Prostate gland (tissue), 2 donors: ENCODE data around the gene NXF1. TPM values are rescaled to one million over a fixed set of nuclear protein-coding genes. Genes with fewer than 3 reads are reported as not detected.
"Not testable (repeated sequence)": the region's sequence is repeated elsewhere in the genome, so short reads cannot be mapped to it uniquely, and the experiment has no call there.

Experiments
- DNase-seq: peaks from one replicate; pipeline ENCODE4 v3.0.0-alpha.2; 2019; ENCODE audit warnings: low spot score
- H3K27ac ChIP-seq, 2 donors: fragments of 200-600 bp; sonication (generic); 2 replicates each; pipeline ENCODE4 v1.5.1; 2017 to 2019
- H3K27me3 ChIP-seq: fragments of 200-600 bp; sonication (generic); replicated peaks from 2 replicates; pipeline ENCODE4 v1.5.1; 2019; ENCODE audit not compliant: insufficient read depth
- H3K36me3 ChIP-seq, 2 donors: fragments of 200-600 bp; sonication (generic); 1 replicate in 1 of 2; 2 replicates in 1 of 2; pipeline versions ENCODE4 v1.5.1 to v1.8.1; 2017 to 2019
- H3K4me1 ChIP-seq: fragments of 200-600 bp; sonication (generic); replicated peaks from 2 replicates; pipeline ENCODE4 v1.5.1; 2019
- H3K4me3 ChIP-seq, 2 donors: fragments of 200-600 bp; sonication (generic); 2 replicates each; pipeline ENCODE4 v1.5.1; 2017 to 2019
- H3K9me3 ChIP-seq: fragments of 200-600 bp; sonication (generic); 2 replicates; pipeline ENCODE4 v1.5.1; 2017
- POLR2A ChIP-seq: fragments of 450-650 bp; IDR thresholded peaks from one replicate; pipeline ENCODE4 v1.6.1; 2016; ENCODE audit warnings: antibody characterized with exemption, mild to moderate bottlenecking
- POLR2AphosphoS5 ChIP-seq: sonication (generic); formaldehyde crosslinking; IDR thresholded peaks from one replicate; pipeline ENCODE4 v1.6.1; 2017; ENCODE audit warnings: antibody characterized with exemption
- WGBS: methylation state at CpG from one replicate; pipeline ENCODE4 v1.1.5; 2018; 5-methylcytosine and 5-hydroxymethylcytosine counted together
- intact Hi-C: fragments of 100-400 bp; cut with DNase I; formaldehyde crosslinking; loops from one replicate; pipeline ENCODE4 v1.14.2; 2022
- microRNA-seq: library from miRNA; unstranded; fragments of <30 nt; microRNA quantifications from one replicate; pipeline ENCODE4, GENCODE V29; 2016
- small RNA-seq, 2 donors: library from RNA; depleted of rRNA; stranded (forward); fragments of <200 nt; gene quantifications; one replicate each; pipeline ENCODE3, GENCODE V24; 2016
- total RNA-seq, 2 donors: library from RNA; depleted of rRNA; stranded (reverse); fragments of >200 nt; gene quantifications; one replicate each; pipeline ENCODE4 v1.1.0, GENCODE V29; 2016
- TF ChIP-seq, protein P1 (sequence below), 4 experiments: fragments of 200-600 bp in 2 of 4; fragments of 450-650 bp in 2 of 4; sonication (generic) in 2 of 4; IDR thresholded peaks; 1 replicate in 3 of 4; 2 replicates in 1 of 4; pipeline ENCODE4 v1.5.1; 2016 to 2019; ENCODE audit warnings: antibody characterized with exemption in 4 of 4, mild to moderate bottlenecking in 2 of 4, moderate library complexity in 2 of 4

Gene NXF1
- total RNA-seq, 2 donors from 2014 or later = 75.6 to 98.2 TPM

GRCh38 chr11:62752994-62753735, 52.1 kb downstream of the NXF1 start:
- Histone ChIP-seq H3K4me1 (no peaks in the 10 kb centered on the region), H3K36me3 (no peaks in the 10 kb centered on the region), H3K9me3 (no peaks in the 10 kb centered on the region), H3K27me3 (no peaks in the 10 kb centered on the region), H3K4me3 (peak overlapping the region; percentile 62 to 66), H3K27ac (peak overlapping the region; percentile 91)
- intact Hi-C loops = no loop called here
- DNase-seq = no peak
- WGBS = 83% methylated on average over 15 of the region's 15 CpGs
- TF ChIP-seq POLR2AphosphoS5 = no peak
- no peak for TF ChIP-seq POLR2A
- TF ChIP-seq, protein P1, sequence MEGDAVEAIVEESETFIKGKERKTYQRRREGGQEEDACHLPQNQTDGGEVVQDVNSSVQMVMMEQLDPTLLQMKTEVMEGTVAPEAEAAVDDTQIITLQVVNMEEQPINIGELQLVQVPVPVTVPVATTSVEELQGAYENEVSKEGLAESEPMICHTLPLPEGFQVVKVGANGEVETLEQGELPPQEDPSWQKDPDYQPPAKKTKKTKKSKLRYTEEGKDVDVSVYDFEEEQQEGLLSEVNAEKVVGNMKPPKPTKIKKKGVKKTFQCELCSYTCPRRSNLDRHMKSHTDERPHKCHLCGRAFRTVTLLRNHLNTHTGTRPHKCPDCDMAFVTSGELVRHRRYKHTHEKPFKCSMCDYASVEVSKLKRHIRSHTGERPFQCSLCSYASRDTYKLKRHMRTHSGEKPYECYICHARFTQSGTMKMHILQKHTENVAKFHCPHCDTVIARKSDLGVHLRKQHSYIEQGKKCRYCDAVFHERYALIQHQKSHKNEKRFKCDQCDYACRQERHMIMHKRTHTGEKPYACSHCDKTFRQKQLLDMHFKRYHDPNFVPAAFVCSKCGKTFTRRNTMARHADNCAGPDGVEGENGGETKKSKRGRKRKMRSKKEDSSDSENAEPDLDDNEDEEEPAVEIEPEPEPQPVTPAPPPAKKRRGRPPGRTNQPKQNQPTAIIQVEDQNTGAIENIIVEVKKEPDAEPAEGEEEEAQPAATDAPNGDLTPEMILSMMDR (IDR thresholded peaks at IDR 0.05) = no peak

- Histone ChIP-seq H3K9me3 (no peaks in the 10 kb centered on the region), H3K4me1 (no peaks in the 10 kb centered on the region), H3K27ac (no peak overlapping the region), H3K36me3 (no peaks in the 10 kb centered on the region), H3K4me3 (no peak overlapping the region), H3K27me3 (no peaks in the 10 kb centered on the region)
- TF ChIP-seq POLR2A = no peak
- no peak for TF ChIP-seq POLR2AphosphoS5
- TF ChIP-seq, protein P1 (IDR thresholded peaks at IDR 0.05) = no peak
- WGBS = 94% methylated on average over 14 of the region's 14 CpGs
- no peak for DNase-seq
- intact Hi-C loops = no loop called here
These were observed 53.0 kb downstream of the NXF1 start for GRCh38 chr11:62752177-62752785.

- intact Hi-C loops, H3K4me1 ChIP-seq, H3K9me3 ChIP-seq, H3K27me3 ChIP-seq, DNase-seq, H3K36me3 ChIP-seq, H3K4me3 ChIP-seq, H3K27ac ChIP-seq: not testable (repeated sequence)
- WGBS = 94% methylated on average over 5 of the region's 5 CpGs
These were observed 55.3 kb downstream of the NXF1 start for GRCh38 chr11:62749931-62750330.

DNA sequence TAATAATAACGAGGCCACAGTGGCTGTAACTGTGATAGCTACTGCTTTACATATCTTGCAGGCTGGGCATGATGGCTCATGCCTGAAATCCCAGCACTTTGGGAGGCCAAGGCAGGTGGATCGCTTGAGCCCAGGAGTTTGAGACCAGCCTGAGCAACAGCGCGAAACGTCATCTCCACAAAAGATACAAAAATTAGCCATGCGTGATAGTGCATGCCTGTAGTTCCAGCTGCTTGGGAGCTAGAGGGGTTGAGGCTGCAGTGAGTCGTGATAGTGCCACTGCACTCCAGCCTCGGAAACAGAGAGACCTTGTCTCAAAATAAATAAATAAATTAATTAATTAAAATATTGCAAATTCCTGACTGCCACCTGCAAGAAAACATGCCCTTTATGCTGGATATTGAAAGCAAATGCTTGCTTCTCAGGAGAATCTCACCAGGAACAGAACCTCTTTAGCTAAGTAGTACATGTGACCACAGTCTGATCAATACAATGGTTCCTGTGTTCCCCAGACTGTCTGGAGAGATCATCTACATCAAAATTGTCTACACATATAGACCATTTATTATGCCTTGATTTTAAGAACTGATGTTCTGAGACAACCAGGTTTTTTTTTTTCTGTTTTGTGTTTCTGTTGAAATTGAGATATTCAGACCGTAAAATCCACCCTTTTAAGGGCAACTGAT, 57.6 kb downstream of the NXF1 start:
- Histone ChIP-seq H3K27me3 (no peaks in the 10 kb centered on the region), H3K4me1 (no peaks in the 10 kb centered on the region), H3K9me3 (no peaks in the 10 kb centered on the region), H3K4me3 (no peak overlapping the region), H3K36me3 (no peaks in the 10 kb centered on the region), H3K27ac (no peak overlapping the region)
- intact Hi-C loops = no loop called here
- DNase-seq = no peak
- WGBS = 68% methylated on average over 9 of the region's 9 CpGs
- TF ChIP-seq, protein P1 (IDR thresholded peaks at IDR 0.05) = no peak
- TF ChIP-seq POLR2AphosphoS5 = no peak
- TF ChIP-seq POLR2A = no peak

Small RNA genes lying within 50 kb of the gene (microRNA-seq; reads per million reads assigned to microRNA genes)
- 3.0 reads per million, percentile 36 among the genes with 10 or more reads in this experiment for gene MIR6514
- 0.34 reads per million for gene MIR6748

Small RNA genes lying within 50 kb of the gene (small RNA-seq; reads per million reads assigned to genes)
- gene MIR6514 (0 to 0.84 reads per million in 2 donors), gene RF00099 (0 reads per million in 2 donors), gene RNU6-118P (0 reads per million in 2 donors), gene SNORD22 (0 reads per million in 2 donors), gene SNORD26 (0 reads per million in 2 donors), gene SNORD27 (0 reads per million in 2 donors), gene SNORD28 (0 reads per million in 2 donors), gene SNORD30 (878 to 1,394 reads per million in 2 donors)

Other genes starting within 250 kb of the NXF1 start
- 1,000 to 10,000 TPM; 1,254 to 2,389 TPM for gene EEF1G, start 231.5 kb downstream of the NXF1 start, total RNA-seq
- 10 to 100 TPM; 26.6 to 30.6 TPM for gene TUT1, start 213.9 kb downstream of the NXF1 start, total RNA-seq
- gene MTA2, start 203.6 kb downstream of the NXF1 start, total RNA-seq = 100 to 1,000 TPM in 1 of 2 donors, 10 to 100 TPM in 1; 96.5 to 110 TPM
- 10 to 100 TPM; 50.2 to 80.1 TPM for gene EML3, start 192.7 kb downstream of the NXF1 start, total RNA-seq
- 10 to 100 TPM in 1 of 2 donors, 1 to 10 TPM in 1; 8.0 to 12.7 TPM for gene ROM1, start 192.2 kb downstream of the NXF1 start, total RNA-seq
- gene B3GAT3, start 183.5 kb downstream of the NXF1 start, total RNA-seq = 10 to 100 TPM; 57.0 to 75.3 TPM
- 100 to 1,000 TPM; 163 to 199 TPM for gene GANAB, start 158.8 kb downstream of the NXF1 start, total RNA-seq
- 10 to 100 TPM; 34.0 to 35.3 TPM for gene INTS5, start 152.1 kb downstream of the NXF1 start, total RNA-seq
- 10 to 100 TPM; 27.8 to 68.0 TPM for gene C11orf98, start 140.2 kb downstream of the NXF1 start, total RNA-seq
- gene CSKMT, start 140.1 kb downstream of the NXF1 start, total RNA-seq = 10 to 100 TPM in 1 of 2 donors, 1 to 10 TPM in 1; 9.7 to 20.2 TPM
- gene UQCC3, start 133.8 kb downstream of the NXF1 start, total RNA-seq = 10 to 100 TPM; 10.3 to 18.3 TPM
- gene LBHD1, start 133.2 kb downstream of the NXF1 start, total RNA-seq = 10 to 100 TPM in 1 of 2 donors, 1 to 10 TPM in 1; 7.1 to 10.2 TPM
- 100 to 1,000 TPM; 136 to 179 TPM for gene UBXN1, start 126.4 kb downstream of the NXF1 start, total RNA-seq
- 1 to 10 TPM; 2.8 to 8.0 TPM for gene LRRN4CL, start 115.9 kb downstream of the NXF1 start, total RNA-seq
- 100 to 1,000 TPM; 148 to 187 TPM for gene BSCL2, start 98.0 kb downstream of the NXF1 start, total RNA-seq
- not detected for gene GNG3, start 97.8 kb downstream of the NXF1 start, total RNA-seq
- 10 to 100 TPM; 26.6 to 33.5 TPM for gene HNRNPUL2, start 78.0 kb downstream of the NXF1 start, total RNA-seq
- 10 to 100 TPM; 25.1 to 25.5 TPM for gene TTC9C, start 77.0 kb downstream of the NXF1 start, total RNA-seq
- gene ZBTB3, start 51.3 kb downstream of the NXF1 start, total RNA-seq = 10 to 100 TPM; 14.8 to 19.1 TPM
- 10 to 100 TPM; 97.2 to 98.3 TPM for gene POLR2G, start 43.9 kb downstream of the NXF1 start, total RNA-seq
- gene TAF6L, start 34.0 kb downstream of the NXF1 start, total RNA-seq = 10 to 100 TPM; 22.2 to 36.2 TPM
- gene TMEM179B, start 18.0 kb downstream of the NXF1 start, total RNA-seq = 100 to 1,000 TPM; 139 to 200 TPM
- gene TMEM223, start 13.4 kb downstream of the NXF1 start, total RNA-seq = 10 to 100 TPM; 35.8 to 73.6 TPM
- 10 to 100 TPM; 34.5 to 57.5 TPM for gene STX5, start 26.6 kb upstream of the NXF1 start, total RNA-seq
- not detected for gene TEX54, start 27.4 kb upstream of the NXF1 start, total RNA-seq
- 10 to 100 TPM; 44.5 to 46.1 TPM for gene WDR74, start 34.1 kb upstream of the NXF1 start, total RNA-seq
- gene SLC3A2, start 75.5 kb upstream of the NXF1 start, total RNA-seq = 100 to 1,000 TPM; 158 to 235 TPM
- 100 to 1,000 TPM in 1 of 2 donors, 10 to 100 TPM in 1; 38.1 to 107 TPM for gene CHRM1, start 115.9 kb upstream of the NXF1 start, total RNA-seq
- not detected for gene SLC22A6, start 179.5 kb upstream of the NXF1 start, total RNA-seq
- under 1 TPM in 1 of 2 donors, not detected in 1; 0.11 TPM for gene SLC22A8, start 210.4 kb upstream of the NXF1 start, total RNA-seq